Panc1 (cell line): ENCODE data around the gene VPS37B. TPM values are rescaled to one million over a fixed set of nuclear protein-coding genes. Genes with fewer than 3 reads are reported as not detected.

Source experiments
- ATAC-seq: fragments of 200-7000 bp; cut with Tn5 transposase; 2 replicates; pipeline ENCODE4 v1.9.1; 2020; ENCODE audit warnings: mild to moderate bottlenecking, moderate library complexity
- BruUV-seq: library from RNA; stranded (reverse); fragments of 400-500 nt; replicated peaks from 2 replicates; lab custom pipeline; 2021; lab: Mats Ljungman, UMichigan
- CTCF ChIA-PET: fragments of 300-600 bp; sonication (Branson Sonifier 250); formaldehyde crosslinking; loops from one replicate; lab custom pipeline; 2022; ENCODE audit warnings: antibody characterized with exemption; lab: Charles Lee
- POLR2A ChIA-PET: fragments of 300-600 bp; sonication (Branson Sonifier 250); formaldehyde crosslinking; loops from one replicate; lab custom pipeline; 2022; ENCODE audit warnings: antibody characterized with exemption; lab: Charles Lee
- DNase-seq: peaks from one replicate; pipeline ENCODE4 v3.0.0-alpha.2; 2010; ENCODE audit warnings: low read depth, low spot score
- H3K27ac ChIP-seq: 2 replicates; pipeline ENCODE4 v1.5.1; 2011; ENCODE audit warnings: mild to moderate bottlenecking, low read length, inconsistent platforms
- H3K27me3 ChIP-seq: fragments of 200-500 bp; sonication (Bioruptor generic); 2 replicates; pipeline ENCODE4 v1.6.0; 2014; ENCODE audit warnings: low read length, inconsistent platforms; ENCODE audit not compliant: control insufficient read depth, insufficient read depth
- H3K36me3 ChIP-seq: fragments of 200-500 bp; sonication (Bioruptor generic); 2 replicates; pipeline ENCODE4 v1.5.1; 2014; ENCODE audit warnings: inconsistent platforms, mild to moderate bottlenecking, low read length, moderate library complexity; ENCODE audit not compliant: control insufficient read depth, insufficient read depth
- H3K4me1 ChIP-seq: 2 replicates; pipeline ENCODE4 v1.5.1; 2011; ENCODE audit warnings: inconsistent platforms, mild to moderate bottlenecking, low read length, moderate library complexity; ENCODE audit not compliant: control insufficient read depth, insufficient read depth
- H3K4me3 ChIP-seq, 2 experiments: 2 replicates each; pipeline ENCODE4 v1.5.1; 2011 to 2012; ENCODE audit warnings: low read depth in 2 of 2, low read length in 2 of 2, mild to moderate bottlenecking in 2 of 2, inconsistent platforms in 1 of 2, moderate library complexity in 1 of 2
- H3K9me3 ChIP-seq: fragments of 200-500 bp; sonication (Bioruptor generic); 2 replicates; pipeline ENCODE4 v1.5.1; 2014; ENCODE audit warnings: low read depth, mild to moderate bottlenecking, inconsistent platforms, low read length, moderate library complexity; ENCODE audit not compliant: control insufficient read depth, insufficient read depth
- CTCF ChIP-seq: fragments of 450-650 bp; IDR thresholded peaks from 2 replicates; pipeline ENCODE4 v1.5.1; 2017; ENCODE audit warnings: mild to moderate bottlenecking
- POLR2AphosphoS5 ChIP-seq: IDR thresholded peaks from 2 replicates; pipeline ENCODE4 v1.6.1; 2012; ENCODE audit warnings: mild to moderate bottlenecking, low read depth, low read length, moderate library complexity
- REST ChIP-seq, 2 experiments: IDR thresholded peaks; 2 replicates each; pipeline ENCODE4 v1.6.1; 2011 to 2012; ENCODE audit warnings: low read depth in 2 of 2, control low read depth in 1 of 2, low read length in 1 of 2, mild to moderate bottlenecking in 1 of 2, moderate library complexity in 1 of 2; ENCODE audit not compliant: insufficient read depth in 1 of 2
- SIN3A ChIP-seq: IDR thresholded peaks from 2 replicates; pipeline ENCODE4 v1.6.1; 2012; ENCODE audit warnings: low read depth, mild to moderate bottlenecking, low read length, moderate library complexity, borderline replicate concordance; ENCODE audit not compliant: insufficient read depth
- TCF7L2 ChIP-seq: IDR thresholded peaks from 2 replicates; pipeline ENCODE4 v1.6.1; 2011; ENCODE audit warnings: mild to moderate bottlenecking, low read depth, low read length, inconsistent platforms
- in situ Hi-C: cut with HindIII; loops from 2 replicates; pipeline ENCODE4 v1.10.0; 2016; ENCODE audit warnings: low sequenced_read_pairs, low pct_unique_long_range_greater_than_20kb
- intact Hi-C: fragments of 100-400 bp; cut with micrococcal nuclease; formaldehyde crosslinking; loops from one replicate; pipeline ENCODE4 v1.10.0; 2022; ENCODE audit not compliant: unreplicated experiment
- total RNA-seq: library from RNA; stranded (reverse); gene quantifications from one replicate; pipeline ENCODE4 v1.2.1, GENCODE V29; 2021; ENCODE audit not compliant: unreplicated experiment

VPS37B gene
- total RNA-seq, 1 experiment from 2014 or later: 76.7 TPM

- ChIA-PET POLR2A (no interaction called here), CTCF (no interaction called here)
- H3K9me3 ChIP-seq: no peaks in the 10 kb centered on the region
- DNase-seq (no peak), ATAC-seq (no peak)
- H3K4me3 ChIP-seq: no peak overlapping the region
- in situ Hi-C loops (no loop called here), intact Hi-C loops (no loop called here)
- no TSS peak for BruUV-seq
- H3K4me1 ChIP-seq: peaks cover 29% of the 10 kb centered on the region
- no peaks in the 10 kb centered on the region; the same call in 1 of the 2 replicates for H3K36me3 ChIP-seq
- TF ChIP-seq REST (IDR thresholded peaks at IDR 0.05; ENCODE audit: insufficient read depth in 1 of 2, low read depth in 2 of 2, low read length in 1 of 2): no peak
- no peak for TF ChIP-seq TCF7L2
- no peak for TF ChIP-seq POLR2AphosphoS5
- TF ChIP-seq SIN3A: no peak
- TF ChIP-seq CTCF: no peak
- H3K27me3 ChIP-seq: no peaks in the 10 kb centered on the region
- no peak overlapping the region for H3K27ac ChIP-seq
These were observed 37.8 kb downstream of the VPS37B start for GRCh38 chr12:122858171-122858570.

GRCh38 chr12:122856999-122857671, 38.8 kb downstream of the VPS37B start:
- in situ Hi-C loops (no loop called here), intact Hi-C loops (no loop called here)
- Histone ChIP-seq H3K9me3 (no peaks in the 10 kb centered on the region), H3K27ac (no peak overlapping the region), H3K4me1 (peaks cover 21% of the 10 kb centered on the region), H3K4me3 (no peak overlapping the region), H3K36me3 (no peaks in the 10 kb centered on the region), H3K27me3 (no peaks in the 10 kb centered on the region)
- ChIA-PET CTCF (no interaction called here), POLR2A (interaction anchor here (0.5 kb wide), 1 partner anchor 70 kb away, joined by 8 read pairs; no protein-coding TSS in a partner anchor)
- BruUV-seq: no TSS peak
- ATAC-seq: no peak
- no peak; the same call in 1 of the 2 replicates for TF ChIP-seq POLR2AphosphoS5
- TF ChIP-seq REST (IDR thresholded peaks at IDR 0.05; ENCODE audit: insufficient read depth in 1 of 2, low read depth in 2 of 2, low read length in 1 of 2): no peak
- TF ChIP-seq SIN3A: no peak
- no peak for TF ChIP-seq TCF7L2
- TF ChIP-seq CTCF: no peak
- DNase-seq: no peak
